Measurements from ENCODE around the gene ANK3. TPM values are rescaled to one million over a fixed set of nuclear protein-coding genes. Genes with fewer than 3 reads are reported as not detected.

ANK3 gene
- total RNA-seq, 4 donors from 2014 or later, result 125 to 171 (median 149) TPM

DNA sequence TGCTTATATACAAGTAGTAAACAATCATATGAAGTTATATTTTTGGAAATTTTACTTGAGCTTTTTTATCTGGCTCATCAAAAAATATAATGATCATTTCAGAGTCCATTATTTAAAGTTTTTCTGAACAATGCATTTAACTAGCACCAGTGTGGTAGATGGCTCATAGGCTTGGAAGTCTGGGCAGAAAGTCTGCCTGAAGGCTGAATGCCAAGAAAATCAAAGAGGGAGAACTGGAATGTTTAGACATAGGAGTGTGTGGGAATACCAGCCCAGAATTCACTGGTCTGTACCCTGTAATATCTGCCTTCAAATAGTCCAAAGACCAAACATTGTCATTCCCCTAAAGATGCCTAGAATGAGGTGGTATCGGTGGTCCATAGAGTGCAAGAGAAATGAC, 40.3 kb upstream of the ANK3 start:
- no peaks in the 10 kb centered on the region for H3K27me3 ChIP-seq
- in situ Hi-C loops (cut with MboI; ENCODE audit: low sequenced_read_pairs in 4 of 4) (loop anchor here (5.0 to 25.0 kb wide), 4 partner anchors 207 to 335 kb away; no protein-coding TSS in a partner anchor), intact Hi-C loops (cut with DNase I; ENCODE audit: low total_unique reads) (loop anchor here (5.0 to 10.0 kb wide), 2 partner anchors 333 to 805 kb away; no protein-coding TSS in a partner anchor)
- no peak for DNase-seq
- no peaks in the 10 kb centered on the region for H3K36me3 ChIP-seq
- H3K27ac ChIP-seq, result no peak overlapping the region
- H3K9me3 ChIP-seq, result no peaks in the 10 kb centered on the region
- TF ChIP-seq POLR2A (IDR thresholded peaks at IDR 0.05), result no peak
- TF ChIP-seq, protein P1, sequence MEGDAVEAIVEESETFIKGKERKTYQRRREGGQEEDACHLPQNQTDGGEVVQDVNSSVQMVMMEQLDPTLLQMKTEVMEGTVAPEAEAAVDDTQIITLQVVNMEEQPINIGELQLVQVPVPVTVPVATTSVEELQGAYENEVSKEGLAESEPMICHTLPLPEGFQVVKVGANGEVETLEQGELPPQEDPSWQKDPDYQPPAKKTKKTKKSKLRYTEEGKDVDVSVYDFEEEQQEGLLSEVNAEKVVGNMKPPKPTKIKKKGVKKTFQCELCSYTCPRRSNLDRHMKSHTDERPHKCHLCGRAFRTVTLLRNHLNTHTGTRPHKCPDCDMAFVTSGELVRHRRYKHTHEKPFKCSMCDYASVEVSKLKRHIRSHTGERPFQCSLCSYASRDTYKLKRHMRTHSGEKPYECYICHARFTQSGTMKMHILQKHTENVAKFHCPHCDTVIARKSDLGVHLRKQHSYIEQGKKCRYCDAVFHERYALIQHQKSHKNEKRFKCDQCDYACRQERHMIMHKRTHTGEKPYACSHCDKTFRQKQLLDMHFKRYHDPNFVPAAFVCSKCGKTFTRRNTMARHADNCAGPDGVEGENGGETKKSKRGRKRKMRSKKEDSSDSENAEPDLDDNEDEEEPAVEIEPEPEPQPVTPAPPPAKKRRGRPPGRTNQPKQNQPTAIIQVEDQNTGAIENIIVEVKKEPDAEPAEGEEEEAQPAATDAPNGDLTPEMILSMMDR (IDR thresholded peaks at IDR 0.05 in 4 of 5, conservative IDR thresholded peaks at IDR 0.05 in 1 of 5), result no peak
- no peak overlapping the region for H3K4me3 ChIP-seq
- ATAC-seq, result no peak
- H3K4me1 ChIP-seq, result peaks cover 0 to 5% of the 10 kb centered on the region in 2 donors

DNA sequence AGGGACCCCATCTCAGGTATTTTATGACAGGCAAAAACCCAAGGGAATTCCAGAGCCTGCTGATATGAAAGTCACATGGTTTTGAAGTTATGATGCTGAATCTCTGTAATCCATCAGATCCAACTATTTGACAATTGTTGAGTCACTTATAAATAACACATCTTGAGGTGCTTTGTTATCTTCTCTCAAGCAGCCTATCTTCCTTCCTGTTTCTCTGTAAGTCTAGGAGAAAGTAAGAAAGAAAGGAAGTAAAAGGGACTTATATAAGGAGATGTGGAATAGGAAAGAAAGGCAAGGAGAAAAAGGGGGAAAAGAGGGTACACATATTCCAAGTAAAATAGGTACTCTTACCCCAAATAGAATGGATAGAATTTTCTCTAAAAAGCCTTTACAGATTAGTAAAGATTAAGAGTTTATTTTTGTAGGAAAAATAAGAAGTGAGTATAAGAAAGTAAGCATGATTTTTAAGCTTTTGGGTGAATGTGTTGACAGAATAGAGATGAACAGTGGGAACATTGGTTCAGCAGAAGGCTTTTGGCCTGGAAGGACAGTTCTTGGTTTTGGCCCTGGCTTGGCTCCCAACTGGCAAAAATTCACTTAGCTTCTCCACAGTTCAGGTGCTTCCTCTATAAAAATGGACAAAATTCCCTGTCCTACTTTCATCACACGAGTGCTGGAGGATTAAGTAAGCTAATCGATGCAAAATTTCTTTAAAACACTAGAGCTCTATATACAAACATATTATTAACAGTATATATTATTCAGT, 39.6 kb upstream of the ANK3 start:
- no peaks in the 10 kb centered on the region for H3K9me3 ChIP-seq
- no peak overlapping the region for H3K4me3 ChIP-seq
- no peak for ATAC-seq
- in situ Hi-C loops (cut with MboI; ENCODE audit: low sequenced_read_pairs in 4 of 4), result loop anchor here in 1 of 4 donors (25.0 kb wide), 1 partner anchor 208 kb away; no protein-coding TSS in a partner anchor
- no peaks in the 10 kb centered on the region for H3K27me3 ChIP-seq
- peaks cover 0 to 5% of the 10 kb centered on the region in 2 donors for H3K4me1 ChIP-seq
- DNase-seq, result no peak
- no peak overlapping the region for H3K27ac ChIP-seq
- H3K36me3 ChIP-seq, result no peaks in the 10 kb centered on the region
- TF ChIP-seq, protein P1 (IDR thresholded peaks at IDR 0.05 in 4 of 5, conservative IDR thresholded peaks at IDR 0.05 in 1 of 5), result no peak
- TF ChIP-seq POLR2A (IDR thresholded peaks at IDR 0.05), result no peak
- intact Hi-C loops (cut with DNase I; ENCODE audit: low total_unique reads), result no loop called here

DNA sequence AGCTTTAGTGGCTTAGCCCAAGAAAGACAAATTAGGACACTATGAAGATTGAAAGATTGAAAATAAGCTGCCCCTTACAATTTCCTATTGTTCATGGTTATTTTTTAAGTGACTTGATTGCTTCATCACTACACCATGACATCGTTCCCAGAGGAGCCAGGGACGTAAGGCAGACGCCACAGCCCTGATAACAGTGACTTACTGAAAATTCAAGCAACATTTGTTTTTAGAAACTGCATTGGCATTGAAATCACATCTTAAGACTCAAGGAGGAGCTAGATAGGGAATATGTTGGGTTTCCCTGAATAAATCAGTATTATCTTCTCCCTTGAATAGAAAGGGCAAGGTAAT, 38.7 kb upstream of the ANK3 start:
- intact Hi-C loops (cut with DNase I; ENCODE audit: low total_unique reads) (no loop called here), in situ Hi-C loops (cut with MboI; ENCODE audit: low sequenced_read_pairs in 4 of 4) (loop anchor here in 1 of 4 donors (25.0 kb wide), 1 partner anchor 209 kb away; no protein-coding TSS in a partner anchor)
- Histone ChIP-seq H3K4me1 (peaks cover 0 to 5% of the 10 kb centered on the region in 2 donors), H3K36me3 (no peaks in the 10 kb centered on the region), H3K27me3 (no peaks in the 10 kb centered on the region), H3K9me3 (no peaks in the 10 kb centered on the region), H3K27ac (no peak overlapping the region), H3K4me3 (no peak overlapping the region)
- no peak for TF ChIP-seq POLR2A (IDR thresholded peaks at IDR 0.05)
- TF ChIP-seq, protein P1 (IDR thresholded peaks at IDR 0.05 in 4 of 5, conservative IDR thresholded peaks at IDR 0.05 in 1 of 5), result no peak
- DNase-seq (no peak), ATAC-seq (no peak)

DNA sequence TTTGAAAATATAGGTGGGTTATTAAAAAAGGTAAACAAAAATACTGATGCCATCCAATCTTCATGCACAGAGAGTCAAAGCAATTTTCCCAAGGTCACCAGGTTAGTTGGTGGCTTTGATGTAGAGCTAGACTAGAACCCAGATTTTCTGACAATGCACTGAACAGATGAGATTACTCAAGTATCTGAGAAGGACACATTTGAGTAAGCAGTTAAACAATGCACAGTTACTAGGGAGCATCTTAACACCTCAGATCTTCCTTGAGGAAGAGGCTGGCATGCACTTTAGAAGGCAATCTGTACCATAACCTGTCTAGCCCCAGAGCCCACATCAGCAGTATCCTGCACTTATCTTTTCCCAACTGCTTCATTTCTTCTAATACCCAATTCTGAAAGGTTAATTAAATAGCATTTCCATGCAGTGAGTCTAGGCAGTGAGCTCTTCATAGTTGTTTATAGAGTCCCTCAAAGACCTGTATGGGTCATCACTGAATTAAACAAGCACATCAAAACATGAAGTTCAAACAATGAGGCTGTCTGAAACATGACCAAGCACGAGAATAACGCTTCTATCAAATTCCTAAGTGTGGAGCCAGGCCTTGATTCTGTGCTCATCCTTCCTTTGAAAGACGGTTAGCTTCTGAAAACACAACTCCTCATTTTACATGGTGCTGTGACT, 38.2 kb upstream of the ANK3 start:
- in situ Hi-C loops (cut with MboI; ENCODE audit: low sequenced_read_pairs in 4 of 4), result loop anchor here in 1 of 4 donors (25.0 kb wide), 1 partner anchor 209 kb away; no protein-coding TSS in a partner anchor
- no peaks in the 10 kb centered on the region for H3K9me3 ChIP-seq
- no peak overlapping the region for H3K4me3 ChIP-seq
- no peak overlapping the region for H3K27ac ChIP-seq
- intact Hi-C loops (cut with DNase I; ENCODE audit: low total_unique reads), result no loop called here
- peaks cover 0 to 5% of the 10 kb centered on the region in 2 donors for H3K4me1 ChIP-seq
- no peak for TF ChIP-seq POLR2A (IDR thresholded peaks at IDR 0.05)
- no peak for DNase-seq
- no peaks in the 10 kb centered on the region for H3K27me3 ChIP-seq
- ATAC-seq, result no peak
- H3K36me3 ChIP-seq, result no peaks in the 10 kb centered on the region

DNA sequence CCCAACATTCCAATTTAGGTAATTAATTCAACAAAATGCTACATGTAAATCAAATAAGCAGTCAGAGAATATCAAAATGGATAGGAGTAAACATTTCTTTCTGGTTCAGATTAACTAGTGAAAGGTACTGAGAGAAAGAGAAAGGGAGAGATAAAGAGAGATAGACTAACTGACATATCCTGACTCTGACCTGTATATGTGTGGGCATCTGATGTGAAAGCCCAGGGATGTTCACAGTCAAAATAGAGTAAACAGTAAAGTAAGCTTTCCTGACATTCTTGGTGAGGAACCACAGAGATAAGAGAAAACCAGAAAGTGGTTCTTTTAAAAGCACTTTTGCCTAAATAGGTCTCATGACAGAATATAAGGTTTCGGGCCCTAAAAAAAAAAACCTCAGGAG, 37.5 kb upstream of the ANK3 start:
- Histone ChIP-seq H3K27ac (no peak overlapping the region), H3K4me3 (no peak overlapping the region), H3K4me1 (peaks cover 0 to 5% of the 10 kb centered on the region in 2 donors), H3K27me3 (no peaks in the 10 kb centered on the region), H3K36me3 (no peaks in the 10 kb centered on the region), H3K9me3 (no peaks in the 10 kb centered on the region)
- in situ Hi-C loops (cut with MboI; ENCODE audit: low sequenced_read_pairs in 4 of 4) (loop anchor here in 1 of 4 donors (25.0 kb wide), 1 partner anchor 210 kb away; no protein-coding TSS in a partner anchor), intact Hi-C loops (cut with DNase I; ENCODE audit: low total_unique reads) (no loop called here)
- ATAC-seq, result no peak
- DNase-seq, result no peak
- TF ChIP-seq POLR2A (IDR thresholded peaks at IDR 0.05), result no peak
- TF ChIP-seq, protein P1 (IDR thresholded peaks at IDR 0.05 in 4 of 5, conservative IDR thresholded peaks at IDR 0.05 in 1 of 5), result no peak
